Measurements from ENCODE around the gene FOCAD. TPM values are rescaled to one million over a fixed set of nuclear protein-coding genes. Genes with fewer than 3 reads are reported as not detected.
"Not testable (repeated sequence)": the region's sequence is repeated elsewhere in the genome, so short reads cannot be mapped to it uniquely, and the experiment has no call there.

Gene FOCAD
- total RNA-seq, 1 donor = 45.6 TPM

DNA sequence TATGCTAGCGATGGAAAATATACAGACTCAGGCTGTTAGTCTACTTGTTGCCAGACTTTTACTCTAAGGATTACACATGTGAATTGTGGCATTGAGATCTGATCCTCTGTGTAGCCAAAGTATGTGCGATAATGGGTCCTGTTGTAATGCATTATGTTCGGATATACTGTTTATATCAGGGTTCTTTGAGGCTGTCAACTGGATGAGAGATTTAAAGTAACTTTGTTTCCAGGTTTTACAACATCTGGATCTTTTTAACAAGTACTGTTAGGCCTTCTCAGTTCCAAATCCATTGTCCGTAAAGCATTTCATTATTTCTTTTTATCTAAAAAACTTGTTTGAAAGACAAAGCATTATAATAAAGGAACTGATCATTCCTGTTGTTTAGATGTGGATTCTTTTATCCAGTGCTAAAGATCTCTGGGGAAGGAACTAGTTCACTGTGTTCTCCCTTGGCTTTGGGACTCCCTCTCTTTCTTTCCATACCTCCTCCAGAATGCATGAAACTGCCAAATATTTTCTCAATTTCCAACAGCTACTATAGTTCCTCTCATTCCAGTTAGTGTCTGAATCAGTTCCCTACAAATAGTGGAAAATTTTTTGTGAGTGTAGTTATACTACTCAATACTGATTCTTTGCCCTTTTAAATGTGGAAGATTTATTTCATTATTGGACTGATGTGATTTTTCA, 278.6 kb downstream of the FOCAD start:
- H3K27me3 ChIP-seq (ENCODE audit: insufficient read depth, low read length) = no peaks in the 10 kb centered on the region
- H3K4me3 ChIP-seq (ENCODE audit: insufficient read depth, low read length) = no peak overlapping the region
- no peak overlapping the region for H3K4me2 ChIP-seq (ENCODE audit: insufficient read depth, low read length)
- DNase-seq (ENCODE audit: insufficient read length, low spot score, missing footprints) = no peak
- no peak overlapping the region for H2AFZ ChIP-seq (ENCODE audit: low read length)
- no peaks in the 10 kb centered on the region for H3K9me3 ChIP-seq (ENCODE audit: low read depth, low read length)
- H3K4me1 ChIP-seq (ENCODE audit: insufficient read depth, low read length) = no peaks in the 10 kb centered on the region
- no peaks in the 10 kb centered on the region for H4K20me1 ChIP-seq (ENCODE audit: insufficient read depth, low read length)
- no peak overlapping the region for H3K27ac ChIP-seq (ENCODE audit: low read depth, low read length)
- no peaks in the 10 kb centered on the region for H3K79me2 ChIP-seq (ENCODE audit: insufficient read depth, low read length)
- no peak for TF ChIP-seq CTCF (IDR thresholded peaks at IDR 0.05; ENCODE audit: extremely low read depth, low read depth, low read length)
- H3K36me3 ChIP-seq (ENCODE audit: insufficient read depth, low read length) = no peaks in the 10 kb centered on the region

DNA sequence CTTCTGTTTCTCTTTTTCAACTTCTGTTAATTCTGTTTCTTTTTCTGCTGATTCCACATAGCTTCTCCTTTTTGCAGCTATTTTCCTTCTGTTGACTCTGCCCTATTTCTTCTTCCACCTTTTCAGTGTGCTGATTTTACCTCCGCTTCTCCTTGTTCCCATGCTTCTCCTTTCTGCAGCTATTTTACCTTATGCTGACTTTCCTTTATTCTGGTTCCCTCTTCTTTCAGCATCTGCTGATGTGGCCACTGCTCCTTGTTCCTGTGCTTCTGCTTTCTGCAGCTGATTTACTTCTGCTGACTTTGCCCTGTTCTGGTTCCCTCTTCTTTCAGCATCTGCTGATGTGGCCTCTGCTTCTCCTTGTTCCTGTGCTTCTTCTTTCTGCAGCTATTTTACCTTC, 288.6 kb downstream of the FOCAD start:
- H3K27me3 ChIP-seq (ENCODE audit: insufficient read depth, low read length) = no peaks in the 10 kb centered on the region
- no peaks in the 10 kb centered on the region for H3K4me1 ChIP-seq (ENCODE audit: insufficient read depth, low read length)
- TF ChIP-seq CTCF (IDR thresholded peaks at IDR 0.05; ENCODE audit: extremely low read depth, low read depth, low read length) = no peak
- no peaks in the 10 kb centered on the region for H3K9me3 ChIP-seq (ENCODE audit: low read depth, low read length)
- no peaks in the 10 kb centered on the region for H4K20me1 ChIP-seq (ENCODE audit: insufficient read depth, low read length)
- no peak overlapping the region for H3K4me2 ChIP-seq (ENCODE audit: insufficient read depth, low read length)
- DNase-seq (ENCODE audit: insufficient read length, low spot score, missing footprints) = no peak
- H3K27ac ChIP-seq (ENCODE audit: low read depth, low read length) = no peak overlapping the region
- peaks cover 9% of the 10 kb centered on the region for H3K36me3 ChIP-seq (ENCODE audit: insufficient read depth, low read length)
- H3K79me2 ChIP-seq (ENCODE audit: insufficient read depth, low read length) = no peaks in the 10 kb centered on the region
- no peak overlapping the region for H2AFZ ChIP-seq (ENCODE audit: low read length)
- no peak overlapping the region for H3K4me3 ChIP-seq (ENCODE audit: insufficient read depth, low read length)

GRCh38 chr9:20973246-20973947, 289.3 kb downstream of the FOCAD start:
- H3K4me3 ChIP-seq (ENCODE audit: insufficient read depth, low read length); H3K4me1 ChIP-seq (ENCODE audit: insufficient read depth, low read length); H3K27ac ChIP-seq (ENCODE audit: low read depth, low read length); DNase-seq (ENCODE audit: insufficient read length, low spot score, missing footprints); H3K9me3 ChIP-seq (ENCODE audit: low read depth, low read length); H4K20me1 ChIP-seq (ENCODE audit: insufficient read depth, low read length); H2AFZ ChIP-seq (ENCODE audit: low read length); H3K4me2 ChIP-seq (ENCODE audit: insufficient read depth, low read length); H3K79me2 ChIP-seq (ENCODE audit: insufficient read depth, low read length); H3K27me3 ChIP-seq (ENCODE audit: insufficient read depth, low read length); H3K36me3 ChIP-seq (ENCODE audit: insufficient read depth, low read length): not testable (repeated sequence)

DNA sequence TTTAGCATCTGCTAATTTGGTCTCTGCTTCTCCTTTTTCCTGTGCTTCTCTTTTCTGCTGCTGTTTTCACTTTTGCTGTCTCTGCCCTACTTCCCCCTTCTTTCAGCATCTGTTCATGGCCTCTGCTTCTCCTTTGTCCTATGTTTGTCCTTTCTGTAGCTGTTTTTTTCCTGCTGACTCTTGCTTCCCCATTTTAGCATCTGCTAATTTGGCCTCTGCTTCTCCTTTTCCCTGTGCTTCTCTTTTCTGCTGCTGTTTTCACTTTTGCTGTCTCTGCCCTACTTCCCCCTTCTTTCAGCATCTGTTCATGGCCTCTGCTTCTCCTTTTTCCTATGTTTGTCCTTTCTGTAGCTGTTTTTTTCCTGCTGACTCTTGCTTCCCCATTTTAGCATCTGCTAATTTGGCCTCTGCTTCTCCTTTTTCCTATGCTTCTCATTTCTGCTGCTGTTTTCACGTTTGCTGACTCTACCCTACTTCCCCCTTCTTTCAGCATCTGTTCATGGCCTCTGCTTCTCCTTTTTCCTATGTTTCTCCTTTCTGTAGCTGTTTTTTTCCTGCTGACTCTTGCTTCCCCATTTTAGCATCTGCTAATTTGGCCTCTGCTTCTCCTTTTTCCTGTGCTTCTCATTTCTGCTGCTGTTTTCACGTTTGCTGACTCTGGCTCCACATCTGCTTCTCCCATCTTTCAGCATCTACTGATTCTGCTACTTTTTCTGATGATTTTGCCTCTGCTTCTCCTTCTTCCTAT, 290.3 kb downstream of the FOCAD start:
- H3K4me2 ChIP-seq (ENCODE audit: insufficient read depth, low read length); DNase-seq (ENCODE audit: insufficient read length, low spot score, missing footprints); H3K27ac ChIP-seq (ENCODE audit: low read depth, low read length); H3K36me3 ChIP-seq (ENCODE audit: insufficient read depth, low read length); H4K20me1 ChIP-seq (ENCODE audit: insufficient read depth, low read length); H3K9me3 ChIP-seq (ENCODE audit: low read depth, low read length); H3K4me3 ChIP-seq (ENCODE audit: insufficient read depth, low read length); H2AFZ ChIP-seq (ENCODE audit: low read length); H3K79me2 ChIP-seq (ENCODE audit: insufficient read depth, low read length); H3K4me1 ChIP-seq (ENCODE audit: insufficient read depth, low read length); H3K27me3 ChIP-seq (ENCODE audit: insufficient read depth, low read length): not testable (repeated sequence)
